IPS-15b (cell line): ENCODE results near the gene MET.

Experiments
- H3K27me3 ChIP-seq: one replicate; pipeline ENCODE4 v1.6.1; 2013; ENCODE audit warnings: low read length; ENCODE audit not compliant: control insufficient read depth, insufficient read depth
- H3K36me3 ChIP-seq: one replicate; pipeline ENCODE4 v1.6.1; 2013; ENCODE audit warnings: low read length; ENCODE audit not compliant: control insufficient read depth, insufficient read depth
- H3K4me1 ChIP-seq: one replicate; pipeline ENCODE4 v1.6.1; 2013; ENCODE audit warnings: mild to moderate bottlenecking, low read length; ENCODE audit not compliant: control insufficient read depth, insufficient read depth
- H3K4me3 ChIP-seq: one replicate; pipeline ENCODE4 v1.5.1; 2013; ENCODE audit warnings: low read depth, low read length
- H3K9ac ChIP-seq: one replicate; pipeline ENCODE4 v1.6.1; 2013; ENCODE audit warnings: low read depth, mild to moderate bottlenecking, low read length
- H3K9me3 ChIP-seq: one replicate; pipeline ENCODE4 v1.6.1; 2013; ENCODE audit warnings: mild to moderate bottlenecking, low read length; ENCODE audit not compliant: control insufficient read depth, insufficient read depth

MET gene

DNA sequence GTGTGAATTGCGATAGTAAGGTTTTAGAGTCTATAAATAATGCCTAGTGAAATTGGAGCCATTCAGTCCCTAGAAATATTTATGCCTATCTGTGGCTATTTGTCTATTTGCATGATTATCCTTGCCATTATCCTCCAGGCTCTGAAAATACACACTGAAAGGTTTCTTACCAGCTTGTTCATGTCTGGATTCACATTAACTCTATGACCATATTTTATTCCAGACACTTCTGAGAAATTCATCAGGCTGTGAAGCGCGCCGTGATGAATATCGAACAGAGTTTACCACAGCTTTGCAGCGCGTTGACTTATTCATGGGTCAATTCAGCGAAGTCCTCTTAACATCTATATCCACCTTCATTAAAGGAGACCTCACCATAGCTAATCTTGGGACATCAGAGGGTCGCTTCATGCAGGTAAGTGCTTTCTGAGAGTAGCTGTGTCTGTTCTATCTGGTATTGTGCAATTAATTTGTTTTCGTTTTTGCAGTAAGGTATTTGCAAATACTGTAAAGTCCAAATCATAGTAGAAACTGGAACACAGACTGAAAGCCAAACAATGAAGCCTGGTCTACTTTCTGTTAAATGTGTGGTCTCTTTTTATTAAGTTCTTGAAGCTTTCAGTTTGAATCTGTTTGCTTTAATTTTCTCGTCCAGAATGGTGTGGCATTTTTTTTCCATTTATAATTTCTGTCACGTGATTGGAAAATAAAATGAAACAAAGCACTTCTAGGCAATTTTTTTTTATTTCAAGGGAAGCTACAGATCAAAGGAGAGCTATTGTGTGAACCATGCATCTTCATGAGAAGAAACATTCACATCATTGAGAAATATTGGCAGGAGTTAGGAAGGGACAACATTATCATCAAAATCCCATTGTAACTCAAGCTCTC is 59.7 kb downstream of the MET start:
- no peaks in the 10 kb centered on the region for H3K27me3 ChIP-seq
- no peak overlapping the region for H3K9ac ChIP-seq
- no peaks in the 10 kb centered on the region for H3K36me3 ChIP-seq
- H3K4me3 ChIP-seq: no peak overlapping the region
- no peaks in the 10 kb centered on the region for H3K9me3 ChIP-seq
- H3K4me1 ChIP-seq: peaks cover 12% of the 10 kb centered on the region

DNA sequence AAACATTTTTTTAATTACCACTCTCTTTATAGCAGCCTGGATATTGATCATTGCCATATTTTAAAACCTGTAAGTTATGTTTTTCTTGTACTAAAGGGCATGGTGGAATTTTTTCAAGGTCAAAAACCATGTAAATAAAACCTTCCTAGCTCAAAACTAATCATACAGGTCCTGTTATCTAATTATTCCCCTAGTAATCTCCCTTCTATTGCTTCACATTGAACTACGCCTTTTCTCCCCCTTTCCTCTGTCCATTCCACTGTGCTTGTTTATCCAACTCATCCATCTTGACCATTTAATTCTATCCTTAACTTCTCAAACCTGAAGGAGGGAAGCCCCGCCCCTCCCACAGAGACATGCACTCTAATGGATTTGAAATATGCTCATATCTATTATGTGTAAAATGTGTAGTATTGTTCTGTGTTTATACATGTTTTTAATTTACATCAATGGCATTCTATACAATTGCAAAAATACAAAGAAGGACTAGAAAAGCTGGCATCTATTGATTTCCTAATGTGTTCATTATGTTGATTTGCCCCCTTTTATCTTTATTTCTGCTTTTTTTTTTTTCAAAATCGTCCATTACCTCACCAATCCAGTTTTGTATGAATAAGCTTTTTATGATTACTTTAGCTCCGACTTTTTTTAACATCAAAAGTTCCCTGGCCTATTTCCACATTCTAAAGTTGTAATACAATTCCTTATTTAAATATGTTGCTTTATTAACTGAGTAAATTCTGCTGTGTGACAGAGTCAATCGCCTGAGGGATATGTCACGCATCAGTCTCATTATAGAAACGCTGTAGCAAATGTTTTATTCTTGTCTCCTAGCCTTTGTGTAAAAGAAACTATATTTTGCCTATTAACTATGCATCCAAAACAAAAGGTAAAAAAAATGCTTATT is 61.0 kb downstream of the MET start:
- Histone ChIP-seq H3K4me3 (no peak overlapping the region), H3K27me3 (no peaks in the 10 kb centered on the region), H3K36me3 (no peaks in the 10 kb centered on the region), H3K9me3 (no peaks in the 10 kb centered on the region), H3K9ac (no peak overlapping the region), H3K4me1 (peaks cover 22% of the 10 kb centered on the region)

DNA sequence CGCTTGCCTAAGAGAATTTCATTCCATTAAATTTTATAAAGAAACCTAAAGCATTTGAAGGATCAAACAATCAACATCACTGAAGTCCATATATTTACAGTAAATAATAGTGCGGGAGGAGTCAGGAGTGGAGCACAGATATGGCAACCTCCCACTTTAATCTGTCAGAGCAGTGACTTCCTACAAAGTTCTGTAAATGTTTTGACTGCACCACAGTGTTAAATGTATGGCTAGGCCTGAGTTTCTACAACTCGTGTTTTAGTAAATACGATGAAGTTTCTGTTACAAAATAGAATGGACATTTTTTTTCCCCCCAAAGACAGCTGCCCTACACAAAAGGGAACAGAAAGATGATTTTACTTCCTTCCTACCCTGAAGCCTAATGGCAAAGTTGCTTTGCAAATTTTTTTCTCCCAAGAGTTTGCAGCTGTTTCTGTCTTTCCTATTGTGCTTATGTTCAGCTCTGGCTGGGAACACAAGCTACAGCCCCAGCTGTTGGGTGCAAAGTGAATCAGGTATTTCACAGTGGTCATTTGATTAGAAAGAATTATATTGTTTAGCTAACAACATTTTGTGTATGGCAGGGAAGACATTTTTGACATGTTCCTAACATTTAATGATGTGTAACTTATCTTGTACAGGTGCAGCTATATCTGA is 62.1 kb downstream of the MET start:
- H3K27me3 ChIP-seq: no peaks in the 10 kb centered on the region
- H3K4me3 ChIP-seq: no peak overlapping the region
- no peaks in the 10 kb centered on the region for H3K9me3 ChIP-seq
- peaks cover 27% of the 10 kb centered on the region for H3K4me1 ChIP-seq
- no peak overlapping the region for H3K9ac ChIP-seq
- no peaks in the 10 kb centered on the region for H3K36me3 ChIP-seq

DNA sequence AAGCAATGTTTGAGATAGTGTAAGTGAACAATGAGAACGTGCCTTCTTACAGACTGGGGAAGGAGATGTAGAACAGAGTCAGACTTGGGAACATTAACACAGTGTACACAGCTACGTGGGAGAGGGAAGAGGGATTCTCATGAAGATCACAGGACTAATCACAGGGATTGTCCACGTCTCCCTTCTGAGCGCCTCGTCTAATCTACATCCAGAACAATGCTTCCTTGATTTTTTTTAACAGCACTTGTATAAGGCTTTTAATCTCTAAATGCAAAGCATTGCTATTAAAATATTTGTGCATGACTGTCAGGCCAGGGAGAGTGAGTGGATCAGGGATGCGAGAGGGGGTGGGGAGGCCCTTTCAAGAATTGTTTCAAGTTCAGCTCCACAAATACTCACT is 62.7 kb downstream of the MET start:
- H3K9ac ChIP-seq: no peak overlapping the region
- no peaks in the 10 kb centered on the region for H3K36me3 ChIP-seq
- H3K4me1 ChIP-seq: peaks cover 27% of the 10 kb centered on the region
- no peaks in the 10 kb centered on the region for H3K9me3 ChIP-seq
- no peaks in the 10 kb centered on the region for H3K27me3 ChIP-seq
- no peak overlapping the region for H3K4me3 ChIP-seq

DNA sequence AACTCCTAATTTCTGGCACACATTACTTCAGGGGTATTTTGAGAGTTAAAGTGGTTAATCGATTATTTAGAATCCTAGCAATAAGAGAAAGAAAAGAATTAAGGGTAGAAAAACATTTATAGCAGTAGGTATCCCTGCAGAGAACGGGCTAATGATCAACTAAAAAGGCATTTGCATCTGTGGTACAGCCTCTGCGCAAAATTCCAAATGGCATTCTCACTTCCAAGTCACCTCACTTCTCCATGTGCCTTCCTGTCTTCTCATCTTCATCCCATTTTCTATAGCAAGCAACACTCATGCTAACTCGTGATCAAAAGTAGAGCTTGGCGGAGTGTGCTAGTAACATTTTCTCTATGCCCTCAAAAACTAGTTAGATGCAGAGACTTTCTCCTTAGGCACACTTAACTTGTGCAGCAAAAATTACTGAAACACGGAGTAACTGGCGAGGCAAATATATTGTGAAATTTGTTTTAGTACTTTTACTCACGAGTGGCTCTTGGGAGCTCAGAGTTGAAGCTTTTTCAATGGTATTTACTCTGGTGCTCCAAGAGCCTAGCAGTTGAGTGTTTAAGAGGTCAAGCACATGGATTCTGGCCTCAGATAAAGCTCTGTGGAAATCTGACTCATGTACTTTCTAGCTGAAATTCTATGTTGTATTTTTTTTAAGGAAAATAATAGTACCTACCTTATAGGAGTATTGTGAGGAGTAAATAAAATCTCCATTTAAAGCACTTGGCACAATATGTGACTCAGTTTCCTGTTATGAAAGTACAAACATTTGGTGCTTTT is 65.1 kb downstream of the MET start:
- Histone ChIP-seq H3K36me3 (no peaks in the 10 kb centered on the region), H3K4me1 (peaks cover 27% of the 10 kb centered on the region), H3K4me3 (no peak overlapping the region), H3K9ac (no peak overlapping the region), H3K9me3 (no peaks in the 10 kb centered on the region), H3K27me3 (no peaks in the 10 kb centered on the region)

DNA sequence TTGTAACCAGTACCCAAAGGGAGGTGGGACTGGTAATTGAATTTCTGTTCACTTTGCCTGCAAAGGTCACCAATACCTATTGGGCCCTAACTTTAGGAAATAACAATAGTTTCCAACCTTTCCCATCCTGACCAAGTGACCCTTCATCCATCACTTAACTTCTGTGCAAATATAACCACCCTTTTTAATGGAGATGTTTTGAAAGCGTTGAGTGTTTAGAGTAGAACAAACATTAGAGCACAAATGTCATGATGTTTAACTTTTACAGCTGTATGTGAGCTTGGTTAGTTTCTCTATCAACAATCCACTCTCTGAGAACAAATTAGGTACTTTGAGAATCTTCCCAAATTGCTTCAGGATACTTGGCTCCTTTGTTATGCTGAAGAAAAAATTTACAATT is 66.4 kb downstream of the MET start:
- no peaks in the 10 kb centered on the region for H3K36me3 ChIP-seq
- peaks cover 27% of the 10 kb centered on the region for H3K4me1 ChIP-seq
- no peak overlapping the region for H3K4me3 ChIP-seq
- H3K9ac ChIP-seq: no peak overlapping the region
- H3K9me3 ChIP-seq: no peaks in the 10 kb centered on the region
- H3K27me3 ChIP-seq: no peaks in the 10 kb centered on the region

DNA sequence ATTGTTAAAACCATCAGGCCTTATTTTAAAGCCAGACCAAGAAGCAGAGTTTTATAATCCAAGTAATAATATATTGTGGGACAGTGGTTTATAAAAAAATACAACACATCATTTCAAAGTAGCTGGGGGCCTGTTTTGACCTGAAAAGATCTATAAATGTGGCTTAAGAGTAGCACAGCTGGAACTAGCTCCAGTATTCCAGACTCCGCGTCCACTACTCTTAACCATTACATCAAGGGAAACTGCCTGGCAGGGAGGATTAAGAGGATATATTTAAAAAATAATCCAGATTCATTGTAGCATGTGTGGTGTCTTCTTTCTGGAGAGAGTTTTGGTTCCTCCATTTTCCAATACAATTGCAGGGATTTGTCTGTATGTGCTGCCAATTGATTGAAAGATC is 67.3 kb downstream of the MET start:
- Histone ChIP-seq H3K4me1 (peaks cover 24% of the 10 kb centered on the region), H3K9me3 (no peaks in the 10 kb centered on the region), H3K9ac (no peak overlapping the region), H3K36me3 (no peaks in the 10 kb centered on the region), H3K4me3 (no peak overlapping the region), H3K27me3 (no peaks in the 10 kb centered on the region)

DNA sequence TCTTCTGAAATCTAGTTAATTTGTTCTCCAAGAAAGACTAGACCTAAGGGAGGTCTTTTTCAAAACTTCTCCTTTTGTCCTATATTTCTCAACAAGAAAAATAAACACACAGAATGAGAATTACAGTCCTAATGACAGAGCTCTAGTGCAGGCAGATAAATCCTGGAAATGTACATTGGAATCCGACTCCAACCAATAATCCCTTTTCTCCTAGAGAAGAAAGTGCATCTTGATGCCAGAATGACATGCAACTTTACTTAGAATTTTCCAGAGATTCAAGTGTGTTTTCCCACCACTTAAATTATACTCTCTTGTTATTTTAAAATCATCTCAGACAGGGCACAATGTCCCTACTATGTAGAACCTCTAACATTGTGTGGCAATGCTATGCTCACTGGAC is 68.2 kb downstream of the MET start:
- peaks cover 16% of the 10 kb centered on the region for H3K4me1 ChIP-seq
- H3K9ac ChIP-seq: no peak overlapping the region
- H3K27me3 ChIP-seq: no peaks in the 10 kb centered on the region
- H3K4me3 ChIP-seq: no peak overlapping the region
- H3K36me3 ChIP-seq: no peaks in the 10 kb centered on the region
- H3K9me3 ChIP-seq: no peaks in the 10 kb centered on the region

DNA sequence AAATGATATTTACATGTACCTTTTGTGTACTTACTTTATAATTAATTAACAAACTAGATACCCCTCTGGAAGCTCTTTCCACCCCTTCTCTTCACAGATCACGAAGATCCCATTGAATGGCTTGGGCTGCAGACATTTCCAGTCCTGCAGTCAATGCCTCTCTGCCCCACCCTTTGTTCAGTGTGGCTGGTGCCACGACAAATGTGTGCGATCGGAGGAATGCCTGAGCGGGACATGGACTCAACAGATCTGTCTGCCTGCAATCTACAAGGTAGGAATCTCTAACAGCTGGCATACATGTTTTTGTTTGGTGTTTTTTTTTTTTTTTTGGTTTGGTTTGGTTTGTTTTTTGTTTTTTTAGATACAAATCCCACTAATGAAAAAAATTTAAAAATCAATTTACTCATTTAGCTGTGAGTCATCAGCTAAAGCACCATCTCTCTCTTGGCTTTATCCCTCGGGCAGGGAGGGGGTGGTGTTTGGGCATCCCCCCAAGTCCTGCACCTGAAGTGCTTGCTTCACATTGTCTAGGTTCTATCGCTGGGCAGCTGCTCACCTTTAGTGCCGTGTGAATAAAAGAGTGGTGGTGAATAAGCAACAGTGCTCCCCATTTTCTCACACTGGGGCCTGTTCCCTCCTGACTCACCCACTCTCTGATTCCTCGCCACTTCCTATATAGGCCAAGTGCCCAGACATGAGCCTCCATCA is 68.9 kb downstream of the MET start:
- peaks cover 15% of the 10 kb centered on the region for H3K4me1 ChIP-seq
- H3K36me3 ChIP-seq: no peaks in the 10 kb centered on the region

DNA sequence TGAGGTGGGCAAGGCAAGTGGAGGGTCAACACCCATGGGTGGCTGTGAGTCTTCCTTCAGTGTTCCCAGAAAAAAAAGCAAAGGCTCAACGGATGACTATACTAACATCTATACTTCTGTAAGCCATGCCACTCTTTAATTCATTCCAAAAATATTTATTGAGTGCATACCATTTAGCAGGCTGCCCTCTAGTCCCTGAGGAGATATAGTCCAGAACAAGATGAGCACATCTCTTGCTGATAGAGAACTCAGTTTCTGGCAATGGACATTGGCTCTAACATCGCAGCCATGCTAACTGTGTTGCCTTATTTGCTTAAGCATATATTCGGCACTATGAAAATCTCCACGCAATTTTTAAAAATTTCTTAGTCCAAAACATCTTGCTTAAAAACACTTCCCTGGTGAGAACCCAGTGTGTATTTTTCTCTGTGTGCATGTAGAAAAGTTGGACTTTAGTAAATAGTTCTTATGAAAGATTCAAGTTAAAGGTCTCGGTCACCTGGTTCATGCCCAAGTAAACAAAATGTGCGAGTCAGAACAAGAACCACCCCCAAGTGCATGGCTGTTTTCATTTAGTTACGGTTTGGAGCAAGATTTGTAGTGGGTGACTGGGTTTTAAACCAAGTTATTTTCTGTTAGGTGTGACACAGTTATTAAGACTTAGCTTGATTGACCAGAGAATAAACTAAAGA is 69.8 kb downstream of the MET start:
- Histone ChIP-seq H3K9ac (no peak overlapping the region), H3K4me1 (peaks cover 15% of the 10 kb centered on the region), H3K36me3 (no peaks in the 10 kb centered on the region), H3K9me3 (no peaks in the 10 kb centered on the region), H3K4me3 (no peak overlapping the region), H3K27me3 (no peaks in the 10 kb centered on the region)

More for the DNA sequence above, 68.9 kb downstream of the MET start:
- H3K27me3 ChIP-seq: no peaks in the 10 kb centered on the region
- H3K4me3 ChIP-seq: no peak overlapping the region
- H3K9me3 ChIP-seq: no peaks in the 10 kb centered on the region
- no peak overlapping the region for H3K9ac ChIP-seq
